ENCODE results near the gene CUL4A.
"Not testable (repeated sequence)": the region's sequence is repeated elsewhere in the genome, so short reads cannot be mapped to it uniquely, and the experiment has no call there.

The CUL4A gene

GRCh38 chr13:113288880-113289279, 79.5 kb downstream of the CUL4A start:
- DNase-seq (ENCODE audit: low read depth in 1 of 2, low spot score in 1 of 2), result no peak

DNA sequence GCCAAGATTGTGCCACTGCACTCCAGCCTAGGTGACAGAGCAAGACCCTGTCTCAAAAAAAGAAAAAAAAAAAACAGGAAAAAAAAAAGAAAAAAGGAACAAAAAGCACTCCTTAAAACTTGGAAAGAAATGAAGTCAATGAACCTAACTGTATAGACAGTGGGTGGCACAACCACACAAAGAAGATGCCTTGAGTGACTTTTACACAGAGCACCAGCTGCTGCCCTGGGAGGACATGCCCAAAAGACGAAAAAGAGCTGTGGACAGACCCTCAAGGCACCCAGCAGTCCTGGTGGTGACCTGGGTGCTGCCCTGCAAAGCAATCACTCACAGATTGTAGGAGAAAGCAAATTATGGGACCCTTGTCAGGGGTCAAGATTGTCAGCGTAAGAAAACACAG, 81.7 kb downstream of the CUL4A start:
- DNase-seq (ENCODE audit: low read depth in 1 of 2, low spot score in 1 of 2), result no peak

DNA sequence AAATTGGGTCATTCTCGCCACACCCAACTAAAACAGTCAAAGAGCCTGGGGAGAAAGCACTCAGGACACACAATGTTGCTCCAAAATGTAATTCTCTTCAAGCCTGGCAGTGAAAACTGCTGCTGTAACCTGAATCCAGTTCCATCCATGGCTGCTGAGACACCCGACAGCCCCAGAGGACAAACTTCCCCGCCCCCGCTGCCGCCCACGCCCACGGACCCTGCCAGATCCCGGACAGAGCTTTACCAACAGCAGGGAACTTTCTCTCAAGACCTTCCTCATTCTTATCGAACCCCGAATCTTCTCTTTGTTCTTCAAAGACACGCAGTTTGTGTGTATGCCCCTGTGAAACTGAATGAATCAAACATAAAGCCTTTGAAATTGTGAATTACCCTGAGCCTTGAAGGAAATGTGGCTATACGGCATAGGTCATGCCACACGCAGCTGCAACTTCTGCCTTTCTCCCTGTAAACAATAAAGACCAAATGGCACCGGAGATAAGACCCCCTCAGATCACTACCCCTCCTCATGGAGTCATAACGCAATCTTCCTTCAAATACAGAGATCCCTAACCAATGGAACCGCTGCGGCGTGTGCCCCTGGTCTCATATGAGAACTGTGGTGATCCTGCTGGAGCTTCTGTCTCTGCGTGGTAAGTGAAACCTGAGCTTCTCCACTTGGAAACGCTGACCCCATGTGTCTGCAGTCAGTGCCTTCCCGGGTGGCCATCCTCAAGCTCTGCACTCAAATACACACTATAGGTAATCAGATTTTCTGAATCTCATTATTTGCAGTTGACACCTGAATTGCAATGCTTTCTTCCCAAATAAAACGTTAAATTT, 82.8 kb downstream of the CUL4A start:
- DNase-seq (ENCODE audit: low read depth in 1 of 2, low spot score in 1 of 2), result no peak

DNA sequence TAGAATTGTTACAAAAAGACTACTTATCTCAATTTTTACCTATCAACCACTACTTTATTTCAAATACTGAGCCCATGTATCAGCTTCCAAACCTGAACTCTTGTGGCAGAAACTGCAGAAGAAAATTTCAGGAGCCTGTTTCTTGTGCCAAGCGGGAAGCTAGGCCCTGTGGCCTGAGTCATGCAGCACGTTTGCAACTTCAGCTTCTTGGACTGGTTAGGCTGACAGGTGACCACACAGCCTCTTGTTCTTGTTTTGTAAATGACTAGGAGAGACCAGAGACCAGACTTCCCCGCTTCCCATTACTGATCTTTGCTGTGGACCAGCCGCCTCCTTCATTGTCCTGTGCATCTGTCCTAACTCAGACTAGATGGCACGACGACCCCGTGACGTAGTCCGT, 84.3 kb downstream of the CUL4A start:
- DNase-seq (ENCODE audit: low read depth in 1 of 2, low spot score in 1 of 2), result no peak

DNA sequence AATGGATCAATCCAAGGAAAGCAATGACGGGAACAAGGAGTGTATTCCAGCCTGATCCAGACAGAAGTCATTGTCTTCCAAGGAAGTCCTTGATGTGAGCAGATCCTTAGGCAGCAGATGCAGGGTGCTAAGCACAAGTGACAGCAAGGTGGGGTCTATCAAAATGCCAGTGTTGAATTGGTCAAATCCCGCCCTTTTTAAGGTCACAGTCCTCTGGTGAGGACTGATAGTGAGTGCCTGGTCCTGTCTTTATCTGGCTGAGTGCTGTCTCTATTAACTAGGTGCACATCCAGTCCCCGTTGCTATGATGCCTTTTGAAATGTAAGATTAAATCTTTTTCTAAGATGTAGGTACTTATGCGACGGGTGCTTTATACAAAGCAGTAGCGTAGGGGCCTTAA, 86.4 kb downstream of the CUL4A start:
- DNase-seq (ENCODE audit: low read depth in 1 of 2, low spot score in 1 of 2), result no peak

- peak; percentile 98 to 99 for DNase-seq (ENCODE audit: low read depth in 1 of 2, low spot score in 1 of 2)
Measured at GRCh38 chr13:113296823-113297369, 87.5 kb downstream of the CUL4A start, which contains the start of gene LAMP1. LAMP1 (plus strand) TSS chr13:113297239; CDS start chr13:113297435, 196 bp downstream.

DNA sequence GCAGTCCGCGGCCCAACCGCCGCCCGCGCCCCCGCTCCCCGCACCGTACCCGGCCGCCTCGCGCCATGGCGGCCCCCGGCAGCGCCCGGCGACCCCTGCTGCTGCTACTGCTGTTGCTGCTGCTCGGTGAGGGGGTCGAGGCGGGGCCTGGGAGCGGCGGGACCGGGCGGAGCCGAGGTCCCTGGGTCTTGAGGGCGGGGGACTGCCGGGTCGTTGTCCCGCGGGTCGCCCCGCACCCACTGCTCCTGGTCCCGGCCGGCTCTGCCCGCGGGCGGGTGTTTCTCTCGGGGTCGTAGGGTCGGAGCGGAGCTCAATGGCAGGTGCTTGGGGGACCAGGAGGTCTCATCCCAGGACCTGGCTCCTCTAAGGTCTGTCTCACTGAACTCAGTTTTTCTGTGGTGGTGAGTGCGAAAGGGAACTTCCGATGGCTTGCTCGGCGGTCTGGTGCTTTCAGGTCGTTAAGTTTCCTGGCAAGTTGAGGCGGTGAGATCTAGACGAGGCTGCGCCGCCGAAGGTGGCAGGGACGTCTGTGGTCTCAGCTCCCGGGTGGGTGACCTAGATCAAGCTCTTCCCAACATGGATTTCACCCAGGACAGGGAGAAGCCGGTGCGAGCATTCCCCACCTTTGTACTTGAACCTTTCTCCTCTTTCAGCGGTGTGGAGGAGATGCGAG, 88.1 kb downstream of the CUL4A start:
- peak; percentile 16 to 35 for DNase-seq (ENCODE audit: low read depth in 1 of 2, low spot score in 1 of 2)

DNA sequence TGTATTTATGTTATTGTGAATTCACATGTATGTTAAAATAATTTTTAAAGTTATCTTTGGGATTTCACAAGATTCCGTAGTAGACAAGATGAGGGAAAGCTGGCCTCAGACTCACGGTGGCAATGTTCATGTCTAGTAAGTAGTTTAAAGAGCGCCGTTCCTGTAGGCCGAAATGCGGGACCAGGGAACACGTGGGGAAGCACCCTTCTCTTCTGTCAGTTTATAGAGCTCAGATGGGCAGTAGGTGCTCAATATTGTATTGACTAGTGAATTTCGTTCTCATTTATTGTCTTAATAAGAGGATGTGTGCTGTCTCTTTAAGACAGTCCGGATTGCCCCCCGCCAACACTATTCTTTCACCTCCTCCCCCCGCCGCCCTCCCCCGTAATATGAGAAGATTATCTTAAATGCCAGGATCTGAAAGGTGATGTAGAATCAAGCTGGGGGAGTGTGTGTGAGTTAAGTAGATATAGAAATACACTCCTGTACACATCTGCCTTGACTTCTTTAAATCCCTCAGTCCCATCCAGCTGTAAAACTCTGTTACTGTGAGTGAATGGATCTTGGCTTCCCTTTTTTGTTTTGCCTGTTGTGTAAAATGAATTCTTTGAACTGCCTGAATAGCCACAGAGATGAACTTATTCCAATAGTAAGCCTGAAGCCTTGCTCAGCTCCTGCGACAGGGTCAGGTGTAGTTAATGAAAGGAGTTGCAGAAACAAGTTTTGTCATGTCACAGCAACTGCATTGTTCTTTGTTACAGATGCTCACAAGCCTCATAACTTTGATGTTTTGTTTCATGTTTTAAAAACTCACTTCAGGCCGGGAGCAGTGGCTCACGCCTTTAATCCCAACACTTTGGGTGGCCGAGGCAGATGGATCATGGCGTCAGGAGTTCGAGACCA, 88.9 kb downstream of the CUL4A start:
- DNase-seq (ENCODE audit: low read depth in 1 of 2, low spot score in 1 of 2), result no peak

- no peak for DNase-seq (ENCODE audit: low read depth in 1 of 2, low spot score in 1 of 2)
Measured at GRCh38 chr13:113299951-113300350, 90.5 kb downstream of the CUL4A start.

DNA sequence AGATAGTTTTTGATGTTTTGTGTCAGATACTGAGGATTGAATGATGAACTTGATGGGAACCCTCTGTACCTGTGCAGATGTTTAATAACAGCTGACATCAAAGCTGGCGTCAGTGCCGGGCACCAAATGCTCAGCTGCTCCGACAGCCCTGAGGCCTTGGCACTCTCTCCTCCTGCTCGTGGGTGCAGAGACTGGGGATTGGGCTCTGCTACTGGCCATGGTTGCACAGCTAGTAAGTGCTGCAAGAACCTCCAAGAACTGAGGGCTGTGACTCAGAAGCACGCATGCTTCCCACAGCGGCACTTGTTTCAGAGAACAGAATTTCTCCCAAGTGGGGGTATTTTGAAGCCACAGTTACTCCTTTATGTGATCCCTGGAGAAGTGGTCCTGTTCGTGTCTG, 93.6 kb downstream of the CUL4A start:
- DNase-seq (ENCODE audit: low read depth in 1 of 2, low spot score in 1 of 2), result no peak

GRCh38 chr13:113304121-113304520, 94.7 kb downstream of the CUL4A start:
- DNase-seq (ENCODE audit: low read depth in 1 of 2, low spot score in 1 of 2), result no peak

DNA sequence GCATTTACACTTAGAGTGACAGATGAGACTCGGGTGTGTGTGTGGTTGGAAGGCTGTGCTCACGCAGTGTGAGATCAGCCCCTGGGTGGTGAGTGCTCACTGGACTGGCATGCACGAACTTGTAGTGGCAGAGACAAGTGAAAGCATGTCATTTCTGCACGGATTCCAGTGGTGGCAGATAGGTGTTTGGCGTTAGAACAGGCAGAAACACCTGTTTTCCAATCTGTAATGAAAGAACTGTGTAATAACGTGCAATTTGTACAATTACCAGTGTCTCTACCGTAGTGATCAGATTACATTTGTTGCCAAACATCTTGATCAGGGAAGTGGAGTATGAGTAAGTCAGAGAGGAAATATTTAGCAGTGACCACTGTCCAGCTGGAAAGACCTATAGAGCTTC, 95.8 kb downstream of the CUL4A start:
- DNase-seq (ENCODE audit: low read depth in 1 of 2, low spot score in 1 of 2), result no peak

DNA sequence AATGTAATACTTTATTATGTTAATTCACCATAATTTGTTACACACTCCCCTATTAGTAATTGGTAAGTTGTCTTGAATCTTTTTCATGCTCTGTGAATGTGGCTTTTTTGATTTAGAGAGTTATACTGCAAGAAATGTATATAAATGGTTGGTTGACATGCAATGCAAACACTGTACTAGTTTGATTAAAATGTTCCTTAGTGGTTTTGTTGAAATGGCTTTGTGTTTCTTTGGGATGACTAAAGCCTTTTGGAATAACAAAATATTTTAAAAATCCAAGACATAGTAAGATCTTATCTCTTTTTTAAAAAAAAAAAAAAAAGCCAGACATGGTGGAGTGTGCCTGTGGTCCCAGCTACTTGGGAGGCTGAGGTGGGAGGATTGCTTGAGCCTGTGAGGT, 98.1 kb downstream of the CUL4A start:
- no peak for DNase-seq (ENCODE audit: low read depth in 1 of 2, low spot score in 1 of 2)

GRCh38 chr13:113309473-113309872, 100.1 kb downstream of the CUL4A start:
- DNase-seq (ENCODE audit: low read depth in 1 of 2, low spot score in 1 of 2), result no peak

GRCh38 chr13:113314112-113314511, 104.7 kb downstream of the CUL4A start:
- not testable (repeated sequence) for DNase-seq (ENCODE audit: low read depth in 1 of 2, low spot score in 1 of 2)

DNA sequence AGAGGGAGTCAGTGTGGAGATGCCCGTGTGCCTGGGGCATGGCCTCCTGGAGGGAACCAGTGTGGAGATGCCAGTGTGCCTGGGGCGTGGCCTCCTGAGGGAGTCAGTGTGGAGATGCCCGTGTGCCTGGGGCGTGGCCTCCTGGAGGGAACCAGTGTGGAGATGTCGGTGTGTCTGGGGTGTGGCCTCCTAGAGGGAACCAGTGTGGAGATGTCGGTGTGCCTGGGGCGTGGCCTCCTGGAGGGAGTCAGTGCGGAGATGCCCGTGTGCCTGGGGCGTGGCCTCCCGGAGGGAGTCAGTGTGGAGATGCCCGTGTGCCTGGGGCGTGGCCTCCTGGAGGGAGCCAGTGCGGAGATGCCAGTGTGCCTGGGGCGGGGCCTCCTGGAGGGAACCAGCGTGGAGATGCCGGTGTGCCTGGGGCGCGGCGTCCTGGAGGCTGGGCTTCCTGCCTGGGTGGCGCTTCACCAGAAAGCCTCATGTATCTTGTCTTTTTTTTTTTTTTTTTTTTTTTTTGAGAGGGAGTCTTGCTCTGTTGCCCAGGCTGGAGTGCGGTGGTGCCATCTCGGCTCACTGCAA, 105.6 kb downstream of the CUL4A start:
- DNase-seq (ENCODE audit: low read depth in 1 of 2, low spot score in 1 of 2), result not testable (repeated sequence)

- no peak for DNase-seq (ENCODE audit: low read depth in 1 of 2, low spot score in 1 of 2)
Measured at GRCh38 chr13:113315992-113316391, 106.6 kb downstream of the CUL4A start.

All from activated T-helper 1 cell treated with anti-CD3 and anti-CD28 coated beads, Interleukin-2, amount 50 U/mL, for 16 hours (primary cell).